SU-DHL-6 (cell line): ENCODE measurements around the gene HNRNPL.

Experiments used
- CTCF ChIP-seq: fragments of 200-600 bp; sonication (generic); IDR thresholded peaks from one replicate; pipeline ENCODE4 v1.5.1; 2017; ENCODE audit warnings: antibody characterized with exemption, mild to moderate bottlenecking, low read length, moderate library complexity; ENCODE audit not compliant: insufficient read depth, poor library complexity, severe bottlenecking
- EZH2phosphoT487 ChIP-seq: fragments of 200-600 bp; sonication (generic), shearing (Covaris generic); conservative IDR thresholded peaks from 2 replicates; pipeline ENCODE4 v1.6.1; 2018; ENCODE audit warnings: mild to moderate bottlenecking, antibody characterized with exemption, low read length, moderate library complexity, mixed read lengths

GRCh38 chr19:38792250-38793111, 57.3 kb downstream of the HNRNPL start:
- no peak for TF ChIP-seq CTCF
- no peak for TF ChIP-seq EZH2phosphoT487
